Neuronal stem cell (in vitro differentiated cells): ENCODE results near the gene PPARG.
"Not testable (repeated sequence)": the region's sequence is repeated elsewhere in the genome, so short reads cannot be mapped to it uniquely, and the experiment has no call there.

Experiments
- DNase-seq: peaks from one replicate; pipeline ENCODE4 v3.0.0-alpha.2; 2013; ENCODE audit warnings: low spot score
- H2AFZ ChIP-seq: one replicate; pipeline ENCODE4 v1.6.1; 2013; ENCODE audit warnings: mild to moderate bottlenecking, low read length, inconsistent platforms
- H2AK5ac ChIP-seq: 2 replicates; pipeline ENCODE4 v1.6.1; 2013; ENCODE audit warnings: low read depth, mild to moderate bottlenecking, inconsistent platforms, low read length, moderate library complexity, mixed read lengths
- H2BK120ac ChIP-seq: 2 replicates; pipeline ENCODE4 v1.6.1; 2013; ENCODE audit warnings: low read depth, mild to moderate bottlenecking, inconsistent platforms, low read length, moderate library complexity, mixed read lengths
- H2BK12ac ChIP-seq: one replicate; pipeline ENCODE4 v1.6.1; 2013; ENCODE audit warnings: low read length, inconsistent platforms
- H2BK15ac ChIP-seq: 2 replicates; pipeline ENCODE4 v1.6.1; 2013; ENCODE audit warnings: mild to moderate bottlenecking, low read length, inconsistent platforms, mixed read lengths
- H2BK5ac ChIP-seq: one replicate; pipeline ENCODE4 v1.6.1; 2013; ENCODE audit warnings: inconsistent platforms, mild to moderate bottlenecking, low read length, moderate library complexity
- H3K14ac ChIP-seq: one replicate; pipeline ENCODE4 v1.6.1; 2013; ENCODE audit warnings: low read length, inconsistent platforms
- H3K18ac ChIP-seq: 2 replicates; pipeline ENCODE4 v1.6.1; 2013; ENCODE audit warnings: low read length, inconsistent platforms
- H3K23ac ChIP-seq: 2 replicates; pipeline ENCODE4 v1.6.1; 2013; ENCODE audit warnings: low read depth, mild to moderate bottlenecking, mixed read lengths, low read length, inconsistent platforms; ENCODE audit not compliant: poor library complexity
- H3K27ac ChIP-seq: replicated peaks from 3 replicates; pipeline ENCODE4 v1.5.1; 2013; ENCODE audit warnings: low read length, inconsistent platforms
- H3K27me3 ChIP-seq, 3 experiments: 2 replicates each; pipeline ENCODE4 v1.6.1; 2013; ENCODE audit warnings: low read length in 3 of 3, mild to moderate bottlenecking in 2 of 3, inconsistent platforms in 1 of 3, low read depth in 1 of 3, mixed read lengths in 1 of 3, moderate library complexity in 1 of 3; ENCODE audit not compliant: control insufficient read depth in 3 of 3, insufficient read depth in 3 of 3
- H3K36me3 ChIP-seq, 2 donors: replicated peaks in 1 of 2; 2 replicates each; pipeline ENCODE4 v1.6.1; 2013; ENCODE audit warnings: low read length in 2 of 2; ENCODE audit not compliant: control insufficient read depth in 2 of 2, insufficient read depth in 2 of 2
- H3K4ac ChIP-seq: 2 replicates; pipeline ENCODE4 v1.6.1; 2013; ENCODE audit warnings: inconsistent platforms, mild to moderate bottlenecking, low read length, moderate library complexity
- H3K4me1 ChIP-seq, 2 donors: 1 replicate in 1 of 2; 2 replicates in 1 of 2; pipeline ENCODE4 v1.6.1; 2013; ENCODE audit warnings: low read length in 2 of 2, low read depth in 1 of 2; ENCODE audit not compliant: control insufficient read depth in 2 of 2, insufficient read depth in 1 of 2
- H3K4me2 ChIP-seq: one replicate; pipeline ENCODE4 v1.6.1; 2013; ENCODE audit warnings: mild to moderate bottlenecking, low read length, inconsistent platforms; ENCODE audit not compliant: insufficient read depth, poor library complexity, severe bottlenecking
- H3K4me3 ChIP-seq, 2 donors: 2 replicates each; pipeline ENCODE4 v1.5.1; 2013; ENCODE audit warnings: low read length in 2 of 2, mild to moderate bottlenecking in 2 of 2, inconsistent platforms in 1 of 2, moderate library complexity in 1 of 2
- H3K79me1 ChIP-seq: one replicate; pipeline ENCODE4 v1.6.1; 2013; ENCODE audit warnings: low read depth, mild to moderate bottlenecking, inconsistent platforms, low read length, moderate library complexity
- H3K9ac ChIP-seq: one replicate; pipeline ENCODE4 v1.6.1; 2013; ENCODE audit warnings: mild to moderate bottlenecking, low read depth, low read length, inconsistent platforms; ENCODE audit not compliant: poor library complexity
- H3K9me3 ChIP-seq, 2 donors: replicated peaks in 1 of 2; 2 replicates each; pipeline versions ENCODE3 to v1.6.1; 2013; ENCODE audit warnings: low read length in 2 of 2, mild to moderate bottlenecking in 2 of 2, inconsistent platforms in 1 of 2, low read depth in 1 of 2, mixed read lengths in 1 of 2, moderate library complexity in 1 of 2; ENCODE audit not compliant: control insufficient read depth in 2 of 2, insufficient read depth in 1 of 2
- H4K8ac ChIP-seq: one replicate; pipeline ENCODE4 v1.6.1; 2013; ENCODE audit warnings: low read depth, mild to moderate bottlenecking, inconsistent platforms, low read length, moderate library complexity
- H4K91ac ChIP-seq: one replicate; pipeline ENCODE4 v1.6.1; 2013; ENCODE audit warnings: low read length, low read depth, mild to moderate bottlenecking, inconsistent platforms; ENCODE audit not compliant: poor library complexity
- WGBS, 2 donors: extraction: QIAGEN DNeasy Blood & Tissue Kit; methylation state at CpG; one replicate each; pipeline ENCODE4 v1.1.7; 2013; ENCODE audit warnings: missing lambda C conversion rate in 2 of 2, mixed read lengths in 1 of 2; ENCODE audit not compliant: insufficient read length in 2 of 2, insufficient replicate concordance in 1 of 2; ENCODE audit errors: extremely low coverage in 2 of 2; 5-methylcytosine and 5-hydroxymethylcytosine counted together

PPARG gene

DNA sequence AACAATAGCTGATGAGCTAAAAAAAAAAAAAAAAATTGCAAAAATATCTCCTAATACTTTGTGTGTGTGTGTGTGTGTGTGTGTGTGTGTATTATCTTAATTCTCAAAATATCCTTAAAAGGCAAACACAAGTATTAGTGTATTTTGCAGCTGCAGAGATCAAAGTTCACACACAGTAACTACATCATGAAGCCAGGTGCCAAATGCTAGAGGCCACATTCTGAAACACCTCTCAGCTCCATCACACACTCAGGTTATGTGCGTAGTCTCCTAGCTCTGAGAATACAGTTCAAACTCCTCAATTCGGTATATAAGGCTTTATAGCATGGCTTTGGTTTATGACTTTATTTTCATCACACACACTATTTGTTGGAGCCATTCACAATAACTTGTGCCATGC is 33.5 kb upstream of the PPARG start:
- no peak overlapping the region for H3K27ac ChIP-seq
- H3K4me3 ChIP-seq, result no peak overlapping the region
- H4K91ac ChIP-seq, result no peak overlapping the region
- WGBS, 2 donors, result no CpG with 5 or more reads among the region's 2 CpGs
- no peak overlapping the region for H2BK12ac ChIP-seq
- no peak for DNase-seq
- no peak overlapping the region for H3K18ac ChIP-seq
- H2BK120ac ChIP-seq, result no peak overlapping the region
- H2AFZ ChIP-seq, result no peak overlapping the region
- H3K9ac ChIP-seq, result no peak overlapping the region
- H2AK5ac ChIP-seq, result no peak overlapping the region
- no peaks in the 10 kb centered on the region for H3K9me3 ChIP-seq
- H2BK5ac ChIP-seq, result no peak overlapping the region
- H3K27me3 ChIP-seq, result no peaks in the 10 kb centered on the region
- no peaks in the 10 kb centered on the region for H3K79me1 ChIP-seq
- H3K36me3 ChIP-seq, result no peaks in the 10 kb centered on the region
- no peak overlapping the region for H3K23ac ChIP-seq
- no peak overlapping the region for H3K4me2 ChIP-seq
- H3K14ac ChIP-seq, result no peak overlapping the region
- H2BK15ac ChIP-seq, result no peak overlapping the region
- H4K8ac ChIP-seq, result no peak overlapping the region
- H3K4me1 ChIP-seq, result no peaks in the 10 kb centered on the region
- H3K4ac ChIP-seq, result no peak overlapping the region

DNA sequence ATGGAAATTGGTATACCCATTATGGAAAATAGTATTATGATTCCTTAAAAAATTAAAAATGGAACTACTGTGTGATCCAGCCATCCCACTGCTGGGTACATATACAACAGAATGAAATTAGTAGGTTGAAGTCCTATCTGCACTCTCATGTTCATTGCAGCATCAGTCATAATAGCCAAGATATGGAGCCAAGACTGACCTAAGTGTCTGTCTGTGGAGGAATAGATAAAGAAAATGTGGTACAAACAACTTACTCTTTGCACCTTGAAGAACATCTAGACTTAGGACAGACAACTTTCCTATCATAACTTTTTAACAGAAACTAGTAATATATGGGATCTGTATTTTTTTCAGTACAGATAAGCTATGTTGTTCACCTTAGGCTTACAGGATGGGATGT is 30.0 kb upstream of the PPARG start:
- Histone ChIP-seq H3K14ac (no peak overlapping the region), H3K4ac (no peak overlapping the region), H2AFZ (no peak overlapping the region), H2AK5ac (no peak overlapping the region), H3K36me3 (no peaks in the 10 kb centered on the region), H3K79me1 (no peaks in the 10 kb centered on the region), H3K9ac (no peak overlapping the region), H2BK120ac (no peak overlapping the region), H3K27ac (no peak overlapping the region), H3K4me3 (no peak overlapping the region), H4K8ac (no peak overlapping the region), H3K9me3 (no peaks in the 10 kb centered on the region), H3K4me1 (no peaks in the 10 kb centered on the region), H4K91ac (no peak overlapping the region), H2BK5ac (no peak overlapping the region), H2BK12ac (no peak overlapping the region), H3K18ac (no peak overlapping the region), H3K4me2 (no peak overlapping the region), H3K27me3 (no peaks in the 10 kb centered on the region), H2BK15ac (no peak overlapping the region), H3K23ac (no peak overlapping the region)
- no peak for DNase-seq

DNA sequence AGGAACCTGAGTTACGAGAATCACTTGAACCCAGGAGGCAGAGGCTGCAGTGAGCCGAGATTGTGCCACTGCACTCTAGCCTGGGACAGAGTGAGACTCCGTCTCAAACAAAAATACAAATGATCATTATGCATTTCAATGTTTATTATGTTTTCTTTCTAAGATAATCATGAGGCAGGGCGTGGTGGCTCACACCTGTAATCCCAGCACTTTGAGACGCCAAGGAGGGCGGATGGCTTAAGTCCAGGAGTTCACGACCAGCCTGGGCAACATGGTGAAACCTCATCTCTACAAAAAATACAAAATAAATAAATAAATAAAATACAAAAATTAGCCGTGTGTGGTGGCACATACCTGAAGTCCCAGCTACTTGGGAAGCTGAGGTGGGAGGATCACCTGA is 26.7 kb upstream of the PPARG start:
- not testable (repeated sequence) for H3K4me2 ChIP-seq, H2BK5ac ChIP-seq, H3K9me3 ChIP-seq, H3K27me3 ChIP-seq, H3K4me1 ChIP-seq, H2AFZ ChIP-seq, DNase-seq, H4K91ac ChIP-seq, H3K36me3 ChIP-seq, H3K4ac ChIP-seq, H3K9ac ChIP-seq, H2BK15ac ChIP-seq, H3K14ac ChIP-seq, H2BK120ac ChIP-seq, H4K8ac ChIP-seq, H3K18ac ChIP-seq, H2AK5ac ChIP-seq, H3K4me3 ChIP-seq, H3K23ac ChIP-seq, H3K27ac ChIP-seq, H2BK12ac ChIP-seq, H3K79me1 ChIP-seq
- WGBS, 2 donors, result no CpG with 5 or more reads among the region's 8 CpGs

DNA sequence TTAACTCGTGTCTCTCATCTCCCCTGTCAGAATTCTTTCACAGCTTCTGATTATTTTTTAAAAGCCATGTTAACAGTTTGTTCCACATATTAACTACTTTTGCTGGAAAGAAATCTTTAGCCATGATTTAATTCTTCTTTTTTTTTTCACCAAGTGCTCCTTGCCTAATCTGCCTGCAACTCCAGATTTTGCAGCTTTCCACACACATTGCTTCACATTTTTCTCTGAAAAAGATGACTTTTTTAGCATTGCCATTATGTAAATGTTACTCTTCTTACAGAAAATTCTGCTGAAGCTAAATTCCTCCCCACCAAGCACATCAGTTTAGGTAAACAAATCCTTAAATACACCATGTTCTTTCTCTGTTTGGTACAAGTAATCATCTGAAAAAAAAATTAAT is 23.4 kb upstream of the PPARG start:
- Histone ChIP-seq H3K14ac (no peak overlapping the region), H3K23ac (no peak overlapping the region), H3K27ac (no peak overlapping the region), H2BK5ac (no peak overlapping the region), H3K4me1 (no peaks in the 10 kb centered on the region), H3K4ac (no peak overlapping the region), H3K4me2 (no peak overlapping the region), H3K9me3 (no peaks in the 10 kb centered on the region), H2AK5ac (no peak overlapping the region), H3K27me3 (no peaks in the 10 kb centered on the region), H2AFZ (no peak overlapping the region), H3K36me3 (no peaks in the 10 kb centered on the region), H4K8ac (no peak overlapping the region), H3K18ac (no peak overlapping the region), H2BK15ac (no peak overlapping the region), H2BK120ac (no peak overlapping the region), H2BK12ac (no peak overlapping the region), H3K9ac (no peak overlapping the region), H3K79me1 (no peaks in the 10 kb centered on the region), H3K4me3 (no peak overlapping the region), H4K91ac (no peak overlapping the region)
- DNase-seq, result no peak
- WGBS, 2 donors, result no CpG with 5 or more reads among the region's 1 CpG
